HG03064 (cell line): ENCODE data around the gene FCGR1A.
A peak's percentile ranks its signal among the peaks of the same experiment; 100 is the strongest.
"Not testable (repeated sequence)": the region's sequence is repeated elsewhere in the genome, so short reads cannot be mapped to it uniquely, and the experiment has no call there.

Source experiments
- ATAC-seq: cut with Tn5 transposase; IDR thresholded peaks from one replicate; pipeline ENCODE4 v1.9.1; 2021; ENCODE audit warnings: low read depth; ENCODE audit not compliant: unreplicated experiment

Gene FCGR1A

DNA sequence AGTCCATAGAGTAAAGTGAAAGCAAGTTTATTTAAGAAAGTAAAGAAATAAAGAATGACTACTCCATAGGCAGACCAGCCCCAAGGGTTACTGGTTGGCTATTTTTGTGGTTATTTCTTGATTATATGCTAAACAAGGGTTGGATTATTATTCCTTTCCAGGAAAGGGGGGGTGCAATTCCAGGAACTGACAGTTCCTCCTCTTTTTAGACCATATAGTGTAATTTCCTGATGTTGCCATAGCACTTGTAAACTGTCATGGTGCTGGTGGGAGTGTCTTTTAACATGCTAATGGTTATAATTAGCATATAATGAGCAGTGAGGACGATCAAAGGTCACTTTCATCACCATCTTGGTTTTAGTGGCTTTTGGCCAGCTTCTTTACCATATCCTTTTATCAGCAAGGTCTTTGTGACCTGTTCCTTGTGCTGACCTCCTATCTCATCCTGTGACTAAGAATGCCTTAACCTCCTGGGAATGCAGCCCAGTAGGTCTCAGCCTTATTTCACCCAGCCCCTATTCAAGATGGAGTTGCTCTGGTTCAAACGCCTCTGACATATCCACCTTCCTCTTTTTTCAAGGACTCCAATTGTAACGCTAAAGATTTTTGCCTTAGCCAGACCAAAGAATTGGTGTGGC, 6.9 kb upstream of the FCGR1A start:
- not testable (repeated sequence) for ATAC-seq

GRCh38 chr1:149777084-149777483, 5.4 kb upstream of the FCGR1A start:
- not testable (repeated sequence) for ATAC-seq

- not testable (repeated sequence) for ATAC-seq
Observed at GRCh38 chr1:149778313-149778712, 4.2 kb upstream of the FCGR1A start.

- not testable (repeated sequence) for ATAC-seq
Observed at GRCh38 chr1:149781413-149781984, 995 bp upstream of the FCGR1A start.

DNA sequence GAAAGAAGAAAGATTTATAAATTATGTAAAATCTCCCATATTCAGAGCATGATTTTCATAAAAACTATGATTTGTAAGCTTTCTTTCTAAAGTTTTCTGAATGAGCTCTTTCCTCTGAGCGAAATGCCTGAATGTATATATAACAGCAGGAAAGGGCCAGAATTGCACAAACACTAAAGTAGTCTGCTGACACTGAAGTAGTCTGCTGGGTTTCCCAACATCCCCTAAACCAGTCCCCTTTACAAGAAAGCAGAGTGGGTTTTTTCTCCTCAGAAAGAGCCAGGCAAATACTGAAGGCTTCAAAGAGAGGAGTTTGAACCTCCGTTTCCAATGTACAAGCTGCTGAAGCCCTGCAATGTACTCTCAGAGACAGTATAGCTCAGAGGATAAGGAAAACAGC, 795 bp downstream of the FCGR1A start:
- ATAC-seq = not testable (repeated sequence)

DNA sequence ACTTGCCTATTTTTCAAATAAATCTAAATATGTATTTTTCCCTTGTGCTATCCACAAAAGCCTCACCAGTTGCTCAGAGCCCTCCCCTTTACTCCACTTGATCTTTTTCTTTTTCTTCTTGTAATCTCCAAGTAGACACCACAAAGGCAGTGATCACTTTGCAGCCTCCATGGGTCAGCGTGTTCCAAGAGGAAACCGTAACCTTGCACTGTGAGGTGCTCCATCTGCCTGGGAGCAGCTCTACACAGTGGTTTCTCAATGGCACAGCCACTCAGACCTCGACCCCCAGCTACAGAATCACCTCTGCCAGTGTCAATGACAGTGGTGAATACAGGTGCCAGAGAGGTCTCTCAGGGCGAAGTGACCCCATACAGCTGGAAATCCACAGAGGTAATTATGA, 1.4 kb downstream of the FCGR1A start:
- not testable (repeated sequence) for ATAC-seq

- ATAC-seq = not testable (repeated sequence)
Observed at GRCh38 chr1:149787688-149788451, 5.4 kb downstream of the FCGR1A start.

DNA sequence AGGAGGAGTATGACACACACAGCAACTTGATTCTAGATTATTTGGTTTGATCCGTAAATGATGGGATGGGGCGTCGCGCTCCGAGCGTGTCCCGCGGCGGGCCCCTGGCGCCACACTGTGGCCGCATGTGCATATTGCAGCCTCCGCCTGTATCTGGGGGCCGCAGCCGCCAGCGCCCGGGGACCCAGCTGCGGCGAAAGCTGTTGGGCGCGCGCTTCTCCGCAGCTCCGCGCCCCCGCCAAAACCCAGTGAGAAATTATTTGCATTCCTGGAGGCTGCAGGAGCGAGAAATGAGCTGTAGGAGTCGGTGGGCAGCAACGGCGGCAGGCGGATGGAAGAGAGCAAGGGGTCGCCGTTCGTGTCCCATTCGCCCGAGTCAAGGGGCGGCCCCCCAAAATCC, 10.0 kb downstream of the FCGR1A start:
- ATAC-seq = peak; percentile 62

- peak; percentile 94 for ATAC-seq
Observed at GRCh38 chr1:149792912-149793515, 10.5 kb downstream of the FCGR1A start.

GRCh38 chr1:149793885-149794284, 11.4 kb downstream of the FCGR1A start:
- not testable (repeated sequence) for ATAC-seq

DNA sequence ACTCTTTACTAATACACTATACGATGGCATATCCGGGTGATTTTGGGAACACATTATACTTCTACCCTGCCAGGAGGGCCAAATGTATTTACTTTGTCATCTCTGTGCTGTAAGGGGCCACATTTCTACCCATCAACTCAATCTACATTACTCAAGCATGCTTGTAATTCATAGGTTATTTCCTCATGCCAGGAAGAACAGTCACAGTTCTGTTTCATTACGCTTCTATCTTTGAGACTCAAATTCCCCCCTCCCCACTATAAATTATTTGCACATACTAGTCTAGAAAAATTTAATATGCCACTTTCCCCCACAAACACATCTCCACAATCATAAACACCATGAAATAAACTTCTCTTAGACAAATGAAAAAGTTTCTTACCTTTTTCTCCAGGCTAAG, 19.1 kb downstream of the FCGR1A start:
- ATAC-seq = not testable (repeated sequence)

- not testable (repeated sequence) for ATAC-seq
Observed at GRCh38 chr1:149804417-149805080, 22.1 kb downstream of the FCGR1A start.

GRCh38 chr1:149810697-149811405, 28.4 kb downstream of the FCGR1A start:
- ATAC-seq = not testable (repeated sequence)

DNA sequence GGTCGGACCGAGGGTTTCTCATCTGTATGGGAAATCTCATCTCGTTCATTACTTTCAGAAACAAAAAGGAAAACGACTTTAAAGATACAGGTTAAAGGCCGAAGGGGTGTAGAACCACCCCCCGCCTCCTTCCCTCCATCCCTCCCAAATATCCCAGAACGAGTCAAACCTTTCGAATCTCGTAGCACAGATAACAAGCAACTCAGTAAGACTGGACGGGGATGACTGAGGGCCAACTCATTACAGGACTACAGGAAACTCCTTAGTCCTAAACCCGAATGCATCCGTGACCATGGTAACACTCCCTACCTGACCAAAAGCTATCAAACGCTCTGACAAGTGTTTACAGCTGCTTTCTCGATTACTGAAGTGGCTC, 29.0 kb downstream of the FCGR1A start:
- ATAC-seq = peak; percentile 30

DNA sequence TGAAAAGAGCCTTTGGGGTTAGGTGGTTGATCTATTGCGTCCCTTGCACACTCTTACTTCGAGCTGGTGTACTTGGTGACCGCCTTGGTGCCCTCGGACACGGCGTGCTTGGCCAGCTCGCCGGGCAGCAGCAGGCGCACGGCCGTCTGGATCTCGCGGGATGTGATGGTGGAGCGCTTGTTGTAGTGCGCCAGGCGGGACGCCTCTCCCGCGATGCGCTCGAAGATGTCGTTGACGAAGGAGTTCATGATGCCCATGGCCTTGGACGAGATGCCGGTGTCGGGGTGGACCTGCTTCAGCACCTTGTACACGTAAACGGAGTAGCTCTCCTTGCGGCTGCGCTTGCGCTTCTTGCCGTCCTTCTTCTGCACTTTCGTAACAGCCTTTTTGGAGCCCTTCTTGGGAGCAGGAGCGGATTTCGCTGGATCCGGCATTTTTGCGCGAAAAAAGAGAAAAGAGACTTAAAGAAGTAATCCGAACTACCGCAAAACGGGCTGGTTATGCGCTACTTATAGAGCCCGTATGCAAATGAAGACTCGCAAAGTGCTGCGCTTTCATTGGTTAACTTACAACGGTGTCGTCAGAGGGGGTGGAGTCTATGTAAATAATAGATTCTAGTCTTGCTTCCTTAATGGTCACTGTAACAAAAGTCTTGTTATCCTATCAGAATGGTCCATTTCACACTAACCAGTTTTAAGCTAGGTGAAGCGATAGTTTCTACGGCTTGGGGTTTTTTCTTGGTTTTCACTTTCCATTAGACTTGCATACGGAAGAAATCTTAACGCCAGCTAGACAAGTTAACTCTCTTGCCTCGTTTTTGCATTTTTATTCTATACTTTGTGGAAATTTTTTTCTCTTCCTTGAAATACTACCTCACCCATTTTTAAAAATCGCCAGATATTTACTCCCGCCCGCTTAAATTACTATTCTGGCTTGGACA, 29.7 kb downstream of the FCGR1A start:
- ATAC-seq = peak; percentile 75

- ATAC-seq = peak; percentile 7
Observed at GRCh38 chr1:149812893-149813801, 30.7 kb downstream of the FCGR1A start.

DNA sequence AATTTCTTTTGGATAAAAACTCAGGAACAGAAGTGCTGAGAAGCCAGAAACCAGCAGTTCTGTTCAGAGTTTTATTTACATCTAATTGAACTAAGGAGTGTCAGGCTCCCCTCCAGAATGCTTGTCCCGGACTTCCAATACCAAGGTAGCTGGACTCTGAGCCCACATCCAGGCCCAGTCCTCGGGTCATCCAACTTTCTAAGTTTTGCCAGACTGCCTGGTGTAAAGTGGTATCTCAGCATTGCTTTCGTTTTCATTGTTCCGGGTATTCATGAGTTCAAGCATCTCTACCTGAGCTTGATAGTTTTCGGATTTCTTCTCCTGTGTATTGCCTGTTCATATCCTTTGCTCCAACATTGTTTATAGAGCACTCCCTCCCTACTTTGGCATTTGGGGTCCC, 37.9 kb downstream of the FCGR1A start:
- not testable (repeated sequence) for ATAC-seq

DNA sequence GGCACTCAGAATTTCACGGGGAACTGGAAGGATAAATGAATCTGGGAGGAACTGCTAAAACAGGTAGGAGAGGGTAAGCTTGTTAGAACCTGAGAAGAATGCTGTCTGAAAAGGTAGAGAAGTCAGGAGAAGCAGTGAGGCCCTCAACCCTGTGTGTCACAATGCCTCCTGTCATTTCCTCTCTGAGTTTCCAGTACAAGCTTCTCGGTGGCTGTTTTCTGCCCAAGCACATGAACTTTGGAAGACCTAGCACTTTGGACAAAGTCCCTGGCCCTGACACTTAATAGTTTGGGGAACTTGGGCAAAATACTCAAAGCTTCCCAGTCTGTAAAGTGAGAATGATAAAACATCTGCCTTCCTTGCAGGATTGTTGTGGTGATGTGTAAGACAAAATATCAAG, 44.1 kb downstream of the FCGR1A start:
- not testable (repeated sequence) for ATAC-seq
